Pulmonary artery endothelial cell (primary cell): ENCODE results near the gene SLC39A2. TPM values are rescaled to one million over a fixed set of nuclear protein-coding genes. Genes with fewer than 3 reads are reported as not detected.

Experiments used
- DNase-seq: peaks from one replicate; pipeline ENCODE4 v3.0.0-alpha.2; 2011; ENCODE audit warnings: low read depth, low spot score
- total RNA-seq: library from RNA; depleted of rRNA; stranded (reverse); fragments of >200 nt; gene quantifications from 2 replicates; pipeline ENCODE4 v1.2.3, GENCODE V29; 2014

Gene SLC39A2
- total RNA-seq, 1 donor from 2014 or later = not detected

GRCh38 chr14:21043974-21044618 lies 45.0 kb downstream of the SLC39A2 start:
- no peak for DNase-seq

GRCh38 chr14:21047378-21047781 lies 48.3 kb downstream of the SLC39A2 start:
- DNase-seq = no peak

GRCh38 chr14:21048638-21049037 lies 49.5 kb downstream of the SLC39A2 start:
- no peak for DNase-seq

GRCh38 chr14:21049271-21049673 lies 50.2 kb downstream of the SLC39A2 start:
- no peak for DNase-seq

GRCh38 chr14:21050597-21050996 lies 51.5 kb downstream of the SLC39A2 start:
- DNase-seq = no peak

Other genes with a start within 250 kb of the SLC39A2 start
- not detected in 2 replicates for gene EDDM3B, start 230.9 kb upstream of the SLC39A2 start, total RNA-seq
- gene RNASE6, start 218.0 kb upstream of the SLC39A2 start, total RNA-seq = 0.07 TPM in 1 of 2 replicates, not detected in the other
- gene RNASE1, start 196.4 kb upstream of the SLC39A2 start, total RNA-seq = 75.5 and 99.7 TPM in 2 replicates
- not detected in 2 replicates for gene RNASE3, start 107.9 kb upstream of the SLC39A2 start, total RNA-seq
- not detected in 2 replicates for gene RNASE2, start 43.8 kb upstream of the SLC39A2 start, total RNA-seq
- gene METTL17, start 9.3 kb upstream of the SLC39A2 start, total RNA-seq = 31.9 and 33.2 TPM in 2 replicates
- 0.11 and 0.13 TPM in 2 replicates for gene NDRG2, start 25.8 kb downstream of the SLC39A2 start, total RNA-seq
- gene TPPP2, start 30.9 kb downstream of the SLC39A2 start, total RNA-seq = not detected in 2 replicates
- not detected in 2 replicates for gene RNASE13, start 35.5 kb downstream of the SLC39A2 start, total RNA-seq
- gene RNASE7, start 43.1 kb downstream of the SLC39A2 start, total RNA-seq = not detected in 2 replicates
- not detected in 2 replicates for gene RNASE8, start 58.5 kb downstream of the SLC39A2 start, total RNA-seq
- 4.1 and 6.2 TPM in 2 replicates for gene ARHGEF40, start 71.0 kb downstream of the SLC39A2 start, total RNA-seq
- 3.9 and 4.2 TPM in 2 replicates for gene ZNF219, start 99.4 kb downstream of the SLC39A2 start, total RNA-seq
- not detected in 2 replicates for gene TMEM253, start 101.8 kb downstream of the SLC39A2 start, total RNA-seq
- gene OR5AU1, start 156.8 kb downstream of the SLC39A2 start, total RNA-seq = not detected in 2 replicates